Osteoblast (primary cell): ENCODE measurements around the gene DOK3. TPM values are rescaled to one million over a fixed set of nuclear protein-coding genes. Genes with fewer than 3 reads are reported as not detected.

Experiments used
- DNase-seq: peaks from one replicate; pipeline ENCODE4 v3.0.0; 2011; ENCODE audit warnings: low spot score, mixed read lengths; ENCODE audit not compliant: insufficient read length; ENCODE audit errors: missing footprints
- H2AFZ ChIP-seq: 2 replicates; pipeline ENCODE4 v1.6.0; 2011; ENCODE audit warnings: mild to moderate bottlenecking, low read length
- H3K27ac ChIP-seq: 2 replicates; pipeline ENCODE4 v1.5.1; 2011; ENCODE audit warnings: mild to moderate bottlenecking, low read depth, low read length, moderate library complexity
- H3K27me3 ChIP-seq: 2 replicates; pipeline ENCODE4 v1.6.0; 2012; ENCODE audit warnings: mild to moderate bottlenecking, control low read depth, inconsistent platforms, low read length, moderate library complexity; ENCODE audit not compliant: insufficient read depth
- H3K36me3 ChIP-seq: 2 replicates; pipeline ENCODE4 v1.5.1; 2011; ENCODE audit warnings: mild to moderate bottlenecking, low read length, control low read depth, moderate library complexity; ENCODE audit not compliant: insufficient read depth
- H3K4me1 ChIP-seq: 2 replicates; pipeline ENCODE4 v1.5.1; 2011; ENCODE audit warnings: mild to moderate bottlenecking, low read length, control low read depth, moderate library complexity; ENCODE audit not compliant: insufficient read depth
- H3K4me2 ChIP-seq: 2 replicates; pipeline ENCODE4 v1.6.0; 2011; ENCODE audit warnings: mild to moderate bottlenecking, low read length; ENCODE audit not compliant: insufficient read depth
- H3K4me3 ChIP-seq: fragments of 200-600 bp; sonication (generic); 3 replicates; pipeline ENCODE4 v1.5.1; 2012; ENCODE audit warnings: mild to moderate bottlenecking, low read length, inconsistent platforms; ENCODE audit not compliant: insufficient read depth
- H3K79me2 ChIP-seq: 2 replicates; pipeline ENCODE4 v1.6.0; 2012; ENCODE audit warnings: mild to moderate bottlenecking, low read length, control low read depth, inconsistent platforms; ENCODE audit not compliant: insufficient read depth
- H3K9me3 ChIP-seq: 2 replicates; pipeline ENCODE4 v1.5.1; 2011; ENCODE audit warnings: low read depth, low read length, control low read depth
- H4K20me1 ChIP-seq: 2 replicates; pipeline ENCODE4 v1.6.0; 2012; ENCODE audit warnings: mild to moderate bottlenecking, low read length, control low read depth; ENCODE audit not compliant: insufficient read depth
- CTCF ChIP-seq: IDR thresholded peaks from 2 replicates; pipeline ENCODE4 v1.5.1; 2011; ENCODE audit warnings: mild to moderate bottlenecking, low read depth, low read length, moderate library complexity; ENCODE audit errors: extremely low read depth
- total RNA-seq: library from RNA; depleted of rRNA; stranded (reverse); fragments of >200 nt; gene quantifications from 2 replicates; pipeline ENCODE4 v1.2.3, GENCODE V29; 2012

Gene DOK3
- total RNA-seq, 1 donor: 1.1 TPM

- Histone ChIP-seq H3K36me3 (peaks cover 45% of the 10 kb centered on the region), H3K4me2 (no peak overlapping the region), H3K4me3 (no peak overlapping the region), H3K4me1 (peaks cover 8% of the 10 kb centered on the region), H3K27ac (no peak overlapping the region), H4K20me1 (peaks cover 16% of the 10 kb centered on the region), H2AFZ (no peak overlapping the region), H3K79me2 (peaks cover 24% of the 10 kb centered on the region), H3K27me3 (no peaks in the 10 kb centered on the region), H3K9me3 (no peaks in the 10 kb centered on the region)
- no peak for TF ChIP-seq CTCF
- peak; percentile 58 for DNase-seq
Observed at GRCh38 chr5:177512736-177513380, 3.2 kb upstream of the DOK3 start.

- no peak overlapping the region for H3K27ac ChIP-seq
- H3K4me3 ChIP-seq: no peak overlapping the region
- H3K36me3 ChIP-seq: peaks cover 45% of the 10 kb centered on the region
- peak; percentile 50 for DNase-seq
- no peak for TF ChIP-seq CTCF
- H3K79me2 ChIP-seq: peaks cover 24% of the 10 kb centered on the region
- H2AFZ ChIP-seq: no peak overlapping the region
- peaks cover 16% of the 10 kb centered on the region for H4K20me1 ChIP-seq
- peaks cover 8% of the 10 kb centered on the region for H3K4me1 ChIP-seq
- H3K27me3 ChIP-seq: no peaks in the 10 kb centered on the region
- H3K4me2 ChIP-seq: no peak overlapping the region
- H3K9me3 ChIP-seq: no peaks in the 10 kb centered on the region
Observed at GRCh38 chr5:177511796-177512675, 2.4 kb upstream of the DOK3 start.

GRCh38 chr5:177511181-177511580 is 1.6 kb upstream of the DOK3 start:
- peaks cover 45% of the 10 kb centered on the region for H3K36me3 ChIP-seq
- H3K27ac ChIP-seq: no peak overlapping the region
- H3K27me3 ChIP-seq: no peaks in the 10 kb centered on the region
- peaks cover 6% of the 10 kb centered on the region for H3K4me1 ChIP-seq
- H4K20me1 ChIP-seq: peaks cover 14% of the 10 kb centered on the region
- H3K4me3 ChIP-seq: no peak overlapping the region
- no peak for DNase-seq
- no peak overlapping the region for H2AFZ ChIP-seq
- H3K9me3 ChIP-seq: no peaks in the 10 kb centered on the region
- no peak for TF ChIP-seq CTCF
- no peak overlapping the region for H3K4me2 ChIP-seq
- H3K79me2 ChIP-seq: peaks cover 19% of the 10 kb centered on the region

- TF ChIP-seq CTCF: no peak
- H2AFZ ChIP-seq: no peak overlapping the region
- H3K36me3 ChIP-seq: peaks cover 42% of the 10 kb centered on the region
Observed at GRCh38 chr5:177510567-177511053, 984 bp upstream of the DOK3 start.

More at GRCh38 chr5:177510567-177511053, 984 bp upstream of the DOK3 start:
- no peak for DNase-seq
- Histone ChIP-seq H3K4me3 (no peak overlapping the region), H3K79me2 (peaks cover 13% of the 10 kb centered on the region), H4K20me1 (peaks cover 9% of the 10 kb centered on the region), H3K27me3 (no peaks in the 10 kb centered on the region), H3K4me1 (peaks cover under 1% of the 10 kb centered on the region), H3K9me3 (no peaks in the 10 kb centered on the region), H3K4me2 (no peak overlapping the region), H3K27ac (no peak overlapping the region)
